ENCODE measurements around the gene STAC.

DNA sequence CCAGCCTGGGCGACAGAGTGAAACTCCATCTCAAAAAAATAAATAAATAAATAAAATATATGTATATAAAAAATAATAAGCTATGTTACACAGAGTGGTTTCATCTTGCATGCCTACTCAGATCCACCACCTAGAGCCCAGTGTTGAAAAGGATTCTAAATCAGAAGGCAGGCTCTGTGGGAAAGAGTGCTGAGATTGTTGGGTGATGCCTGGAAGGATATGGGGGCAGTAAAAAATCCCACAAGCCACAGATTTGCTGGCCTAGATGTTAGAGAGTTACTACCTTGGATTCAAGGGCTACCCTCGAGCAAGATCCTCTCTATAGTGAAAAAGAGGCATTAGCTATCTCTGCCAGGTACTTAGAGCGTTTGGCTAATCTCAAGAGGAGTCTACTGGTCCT, 144.3 kb downstream of the STAC start:
- TF ChIP-seq, protein P1, sequence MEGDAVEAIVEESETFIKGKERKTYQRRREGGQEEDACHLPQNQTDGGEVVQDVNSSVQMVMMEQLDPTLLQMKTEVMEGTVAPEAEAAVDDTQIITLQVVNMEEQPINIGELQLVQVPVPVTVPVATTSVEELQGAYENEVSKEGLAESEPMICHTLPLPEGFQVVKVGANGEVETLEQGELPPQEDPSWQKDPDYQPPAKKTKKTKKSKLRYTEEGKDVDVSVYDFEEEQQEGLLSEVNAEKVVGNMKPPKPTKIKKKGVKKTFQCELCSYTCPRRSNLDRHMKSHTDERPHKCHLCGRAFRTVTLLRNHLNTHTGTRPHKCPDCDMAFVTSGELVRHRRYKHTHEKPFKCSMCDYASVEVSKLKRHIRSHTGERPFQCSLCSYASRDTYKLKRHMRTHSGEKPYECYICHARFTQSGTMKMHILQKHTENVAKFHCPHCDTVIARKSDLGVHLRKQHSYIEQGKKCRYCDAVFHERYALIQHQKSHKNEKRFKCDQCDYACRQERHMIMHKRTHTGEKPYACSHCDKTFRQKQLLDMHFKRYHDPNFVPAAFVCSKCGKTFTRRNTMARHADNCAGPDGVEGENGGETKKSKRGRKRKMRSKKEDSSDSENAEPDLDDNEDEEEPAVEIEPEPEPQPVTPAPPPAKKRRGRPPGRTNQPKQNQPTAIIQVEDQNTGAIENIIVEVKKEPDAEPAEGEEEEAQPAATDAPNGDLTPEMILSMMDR (conservative IDR thresholded peaks at IDR 0.05; ENCODE audit: low read depth, low read length), result no peak
- TF ChIP-seq EZH2 (IDR thresholded peaks at IDR 0.05; ENCODE audit: low read length, unreplicated experiment), result no peak
- TF ChIP-seq EZH2phosphoT487 (IDR thresholded peaks at IDR 0.05; ENCODE audit: borderline replicate concordance, low read length), result no peak
